Cardiac fibroblast (primary cell): ENCODE data around the gene TAS2R38.

Source experiments
- DNase-seq, 2 donors: peaks; one replicate each; pipeline versions ENCODE4 v3.0.0 to v3.0.0-alpha.2; 2010; ENCODE audit warnings: low read depth in 2 of 2
- H3K4me3 ChIP-seq, 2 donors: replicated peaks in 1 of 2; 1 replicate in 1 of 2; 2 replicates in 1 of 2; pipeline ENCODE4 v1.5.1; 2011; ENCODE audit warnings: low read depth in 2 of 2, low read length in 2 of 2, mild to moderate bottlenecking in 2 of 2, moderate library complexity in 1 of 2
- CTCF ChIP-seq: IDR thresholded peaks from one replicate; pipeline ENCODE4 v1.5.1; 2011; ENCODE audit warnings: low read depth, mild to moderate bottlenecking, low read length, inconsistent platforms

The TAS2R38 gene

GRCh38 chr7:141973673-141974072 is at the start of gene TAS2R38:
Gene TAS2R38 (minus strand): TSS chr7:141973773. CDS start chr7:141973689, 84 bp downstream.
- DNase-seq = no peak
- no peak for TF ChIP-seq CTCF

GRCh38 chr7:142018154-142018553 is 44.6 kb upstream of the TAS2R38 start:
- no peak for DNase-seq
- no peak overlapping the region for H3K4me3 ChIP-seq
- TF ChIP-seq CTCF = no peak

More at GRCh38 chr7:141973673-141974072, at the start of gene TAS2R38:
- no peak within 1 kb of the TSS for H3K4me3 ChIP-seq

GRCh38 chr7:142017451-142017850 is 43.9 kb upstream of the TAS2R38 start:
- no peak overlapping the region for H3K4me3 ChIP-seq
- no peak for TF ChIP-seq CTCF
- DNase-seq = no peak

GRCh38 chr7:142012825-142013511 is 39.4 kb upstream of the TAS2R38 start:
- peak in 1 of 2 donors; percentile 64 for DNase-seq
- TF ChIP-seq CTCF = peak; percentile 32
- no peak overlapping the region for H3K4me3 ChIP-seq

- TF ChIP-seq CTCF = no peak
- no peak for DNase-seq
- H3K4me3 ChIP-seq = no peak overlapping the region
Measured at GRCh38 chr7:142010952-142011548, 37.5 kb upstream of the TAS2R38 start.

- no peak overlapping the region for H3K4me3 ChIP-seq
- TF ChIP-seq CTCF = no peak
- DNase-seq = no peak
Measured at GRCh38 chr7:142009187-142009586, 35.6 kb upstream of the TAS2R38 start.
